ENCODE results near the gene PARP8. TPM values are rescaled to one million over a fixed set of nuclear protein-coding genes. Genes with fewer than 3 reads are reported as not detected.
"Not testable (repeated sequence)": the region's sequence is repeated elsewhere in the genome, so short reads cannot be mapped to it uniquely, and the experiment has no call there.

Gene PARP8
- total RNA-seq, 1 donor from 2014 or later, result 54.6 TPM

- Histone ChIP-seq H3K27ac (no peak overlapping the region), H3K4me1 (no peaks in the 10 kb centered on the region), H3K27me3 (ENCODE audit: low read depth) (no peaks in the 10 kb centered on the region), H3K4me3 (no peak overlapping the region), H3K36me3 (no peaks in the 10 kb centered on the region), H3K9me3 (no peaks in the 10 kb centered on the region)
- no peak for TF ChIP-seq CTCF (IDR thresholded peaks at IDR 0.05)
- intact Hi-C loops (cut with DNase I), result no loop called here
- DNase-seq, result no peak
- no peak for ATAC-seq
These were observed 25.1 kb downstream of the PARP8 start for GRCh38 chr5:50691399-50692016.

- H3K9me3 ChIP-seq, result no peaks in the 10 kb centered on the region
- DNase-seq (no peak), ATAC-seq (peak in 1 of 2 donors; percentile 48)
- TF ChIP-seq CTCF (IDR thresholded peaks at IDR 0.05), result no peak
- intact Hi-C loops (cut with DNase I), result no loop called here
- H3K36me3 ChIP-seq, result no peaks in the 10 kb centered on the region
- H3K27ac ChIP-seq, result no peak overlapping the region
- H3K4me3 ChIP-seq, result no peak overlapping the region
- H3K4me1 ChIP-seq, result no peaks in the 10 kb centered on the region
- H3K27me3 ChIP-seq (ENCODE audit: low read depth), result no peaks in the 10 kb centered on the region
These were observed 27.7 kb downstream of the PARP8 start for GRCh38 chr5:50694027-50694590.

GRCh38 chr5:50694626-50695025 is 28.2 kb downstream of the PARP8 start:
- H3K27me3 ChIP-seq (ENCODE audit: low read depth); H3K27ac ChIP-seq; ATAC-seq; H3K9me3 ChIP-seq; intact Hi-C loops (cut with DNase I); H3K4me3 ChIP-seq; H3K36me3 ChIP-seq; H3K4me1 ChIP-seq; DNase-seq: not testable (repeated sequence)

- Histone ChIP-seq H3K36me3 (no peaks in the 10 kb centered on the region), H3K27me3 (ENCODE audit: low read depth) (no peaks in the 10 kb centered on the region), H3K9me3 (no peaks in the 10 kb centered on the region), H3K27ac (no peak overlapping the region), H3K4me3 (no peak overlapping the region), H3K4me1 (no peaks in the 10 kb centered on the region)
- DNase-seq (no peak), ATAC-seq (no peak)
- intact Hi-C loops (cut with DNase I), result no loop called here
- TF ChIP-seq CTCF (IDR thresholded peaks at IDR 0.05), result no peak
These were observed 31.3 kb downstream of the PARP8 start for GRCh38 chr5:50697739-50698138.

GRCh38 chr5:50699737-50700136 is 33.3 kb downstream of the PARP8 start:
- no peak for TF ChIP-seq CTCF (IDR thresholded peaks at IDR 0.05)
- Histone ChIP-seq H3K4me1 (no peaks in the 10 kb centered on the region), H3K27me3 (ENCODE audit: low read depth) (no peaks in the 10 kb centered on the region), H3K27ac (no peak overlapping the region), H3K36me3 (no peaks in the 10 kb centered on the region), H3K9me3 (no peaks in the 10 kb centered on the region), H3K4me3 (no peak overlapping the region)
- DNase-seq (no peak), ATAC-seq (no peak)
- intact Hi-C loops (cut with DNase I), result no loop called here

GRCh38 chr5:50700706-50701105 is 34.3 kb downstream of the PARP8 start:
- intact Hi-C loops (cut with DNase I), result no loop called here
- H3K36me3 ChIP-seq, result no peaks in the 10 kb centered on the region
- no peak overlapping the region for H3K27ac ChIP-seq
- no peak for TF ChIP-seq CTCF (IDR thresholded peaks at IDR 0.05)
- no peak overlapping the region for H3K4me3 ChIP-seq
- H3K27me3 ChIP-seq (ENCODE audit: low read depth), result no peaks in the 10 kb centered on the region
- H3K4me1 ChIP-seq, result no peaks in the 10 kb centered on the region
- DNase-seq, result no peak
- H3K9me3 ChIP-seq, result no peaks in the 10 kb centered on the region
- ATAC-seq, result no peak
